T-helper 1 cell (primary cell): ENCODE results near the gene SHISA9.

Source experiments
- DNase-seq, 5 donors: peaks; one replicate each; pipeline ENCODE4 v3.0.0-alpha.2; 2012 to 2020

SHISA9 gene

DNA sequence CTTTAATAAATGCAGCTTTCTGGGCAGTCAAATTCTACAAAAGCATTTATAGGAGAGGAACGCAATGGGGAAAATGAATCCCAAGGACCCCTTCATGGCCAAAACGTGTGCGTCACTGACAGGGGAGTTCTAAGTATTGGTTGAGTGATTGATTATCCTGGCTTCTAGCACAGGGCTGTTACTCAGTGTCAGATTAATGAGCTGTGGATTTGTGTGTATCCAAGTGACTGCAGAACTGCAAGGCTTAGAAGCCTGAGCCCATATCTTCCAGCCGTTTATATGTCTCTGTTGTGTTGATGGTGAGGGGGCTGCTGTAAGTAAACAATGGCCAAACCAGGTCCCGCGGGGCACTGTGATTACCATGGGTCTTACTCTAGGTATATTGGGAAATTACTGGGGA is 129.4 kb downstream of the SHISA9 start:
- DNase-seq, result no peak

DNA sequence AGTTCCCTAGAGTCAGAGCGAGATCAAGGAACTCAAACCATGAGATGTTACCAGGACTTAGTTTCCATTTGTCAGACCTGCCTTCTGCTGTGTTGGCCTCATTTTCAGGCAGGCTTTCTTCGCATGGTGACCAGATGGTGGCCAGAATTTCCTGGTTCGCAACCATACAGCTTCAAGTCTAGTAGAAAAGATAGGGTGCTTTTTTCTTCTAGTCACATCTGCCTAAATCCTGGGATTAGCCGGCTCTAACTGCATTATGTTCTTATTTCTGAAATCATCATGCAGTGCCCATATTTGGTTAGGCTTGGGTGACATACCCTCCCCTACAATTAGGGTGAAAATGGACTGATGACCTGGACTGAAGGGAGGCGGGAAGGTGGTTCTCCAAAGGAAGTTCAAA is 131.5 kb downstream of the SHISA9 start:
- no peak for DNase-seq

DNA sequence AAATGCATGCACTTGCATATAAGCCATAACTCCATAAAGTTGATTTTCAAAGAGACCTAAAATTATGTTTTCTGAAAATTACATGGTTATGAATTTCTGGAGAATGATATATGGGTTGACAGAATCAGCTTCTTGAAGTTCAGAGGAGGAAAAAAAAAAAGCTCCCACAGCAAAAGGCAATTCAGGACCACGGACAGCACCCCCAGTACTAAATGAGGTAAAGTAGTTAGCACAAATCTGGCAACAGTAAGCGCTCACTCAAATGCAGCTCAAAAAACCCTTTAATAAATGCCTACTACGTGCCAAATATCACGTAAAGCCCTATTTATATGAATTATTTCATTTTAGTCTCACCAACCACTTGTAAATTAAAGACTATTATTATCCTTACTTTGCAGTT is 135.2 kb downstream of the SHISA9 start:
- peak in 1 of 5 donors; percentile 3 for DNase-seq

DNA sequence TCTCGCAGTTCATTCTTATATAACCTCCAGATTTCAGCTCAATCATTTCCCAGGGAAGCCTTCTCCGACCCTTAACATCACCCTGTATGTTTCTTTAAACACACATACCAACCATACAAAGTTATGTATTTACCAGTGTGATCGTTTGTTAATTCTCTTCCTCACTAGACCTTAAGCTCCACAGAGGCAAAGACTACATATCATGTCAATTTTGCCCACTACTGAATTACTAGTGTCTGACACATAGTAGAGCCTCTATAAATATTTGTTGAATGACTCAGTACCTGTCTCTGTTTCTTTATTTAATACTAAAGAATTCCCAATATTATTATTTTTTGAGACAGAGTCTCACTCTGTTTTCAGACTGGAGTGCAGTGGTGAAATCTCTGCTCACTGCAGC is 137.2 kb downstream of the SHISA9 start:
- no peak for DNase-seq

DNA sequence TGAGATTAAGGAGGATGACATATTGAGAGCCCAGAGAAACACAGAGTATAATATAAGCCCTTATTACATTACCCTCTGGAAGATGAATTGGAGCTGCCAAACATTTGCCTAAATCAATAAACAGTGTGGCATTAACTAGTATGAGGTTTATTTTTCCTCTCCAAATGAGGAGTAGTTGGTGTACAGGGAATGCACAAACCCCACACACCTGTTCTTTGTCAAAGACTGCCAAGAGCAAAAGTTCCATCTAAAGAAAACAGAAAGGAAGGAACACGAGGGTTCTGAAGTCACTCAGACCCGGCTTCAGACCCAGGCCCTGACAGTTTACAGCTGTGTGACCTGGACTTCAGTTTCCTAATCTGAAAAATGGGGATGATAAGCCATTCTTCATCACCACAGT is 138.1 kb downstream of the SHISA9 start:
- no peak for DNase-seq

DNA sequence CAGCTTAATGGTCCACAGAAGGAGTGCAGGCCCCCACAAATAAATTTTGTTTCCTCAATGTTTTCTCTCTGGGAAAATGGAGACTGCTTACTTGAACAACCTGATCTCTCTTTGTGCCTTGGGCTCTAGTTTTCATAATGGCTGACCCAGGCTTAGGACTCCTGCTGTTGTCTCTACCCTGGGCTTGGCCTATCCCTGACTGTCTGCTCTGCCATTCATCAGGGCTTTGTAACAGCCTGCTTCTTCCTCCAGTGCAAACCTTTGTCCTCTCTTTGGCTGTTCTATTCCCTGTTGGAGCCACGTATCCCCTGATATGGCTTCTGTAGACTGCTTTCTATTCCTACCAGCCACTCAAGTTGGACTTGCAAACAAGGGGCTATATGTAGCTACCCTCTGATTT is 139.8 kb downstream of the SHISA9 start:
- no peak for DNase-seq

DNA sequence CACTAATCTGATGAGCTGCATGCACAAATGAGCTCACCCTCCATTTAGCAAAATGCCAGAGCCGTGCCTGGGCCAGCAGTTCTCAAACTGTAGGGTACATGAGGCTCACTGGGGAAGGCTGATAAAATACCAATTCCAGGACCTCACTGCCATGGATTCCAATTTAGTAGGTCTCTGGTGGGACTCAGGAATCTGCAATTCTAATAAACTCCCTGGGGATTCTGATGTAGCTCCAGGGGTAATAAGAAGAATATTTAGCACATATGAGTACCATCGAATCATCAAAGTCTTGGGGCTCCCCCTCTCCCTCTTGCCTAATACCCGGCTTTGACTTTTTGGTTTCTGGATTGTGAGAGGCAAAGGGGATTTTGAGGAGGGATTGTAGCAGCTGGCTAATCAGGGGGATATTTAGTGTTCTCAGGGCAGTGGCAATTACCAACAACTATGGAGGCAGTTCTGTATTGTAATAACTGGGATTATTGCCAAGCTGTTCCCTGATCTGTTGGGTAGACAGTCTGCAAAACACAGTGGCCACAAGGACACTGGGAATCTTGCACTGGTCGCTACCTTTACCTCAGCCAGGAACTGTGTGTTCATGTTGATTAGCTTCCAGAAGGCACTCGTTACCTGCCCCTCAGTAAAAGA is 140.4 kb downstream of the SHISA9 start:
- no peak for DNase-seq

DNA sequence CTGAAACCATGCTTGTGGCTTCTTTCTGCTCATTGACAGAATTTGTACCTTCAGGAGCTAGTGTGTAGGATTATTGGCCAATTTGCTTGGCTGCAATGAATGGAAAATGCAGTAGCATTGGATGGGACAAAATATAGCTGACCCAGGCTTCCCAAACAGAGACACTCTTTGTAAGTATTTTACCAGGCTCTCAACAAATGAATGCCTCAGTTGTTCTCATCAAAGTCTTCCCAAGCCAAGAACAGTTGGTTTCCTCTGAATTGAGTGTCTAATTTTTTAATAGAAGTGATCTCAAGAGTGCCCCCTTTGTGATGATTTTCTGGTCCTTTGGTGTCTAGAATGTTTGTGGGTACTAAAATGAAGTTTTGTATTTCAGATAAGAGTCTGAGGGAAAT is 140.9 kb downstream of the SHISA9 start:
- no peak for DNase-seq

DNA sequence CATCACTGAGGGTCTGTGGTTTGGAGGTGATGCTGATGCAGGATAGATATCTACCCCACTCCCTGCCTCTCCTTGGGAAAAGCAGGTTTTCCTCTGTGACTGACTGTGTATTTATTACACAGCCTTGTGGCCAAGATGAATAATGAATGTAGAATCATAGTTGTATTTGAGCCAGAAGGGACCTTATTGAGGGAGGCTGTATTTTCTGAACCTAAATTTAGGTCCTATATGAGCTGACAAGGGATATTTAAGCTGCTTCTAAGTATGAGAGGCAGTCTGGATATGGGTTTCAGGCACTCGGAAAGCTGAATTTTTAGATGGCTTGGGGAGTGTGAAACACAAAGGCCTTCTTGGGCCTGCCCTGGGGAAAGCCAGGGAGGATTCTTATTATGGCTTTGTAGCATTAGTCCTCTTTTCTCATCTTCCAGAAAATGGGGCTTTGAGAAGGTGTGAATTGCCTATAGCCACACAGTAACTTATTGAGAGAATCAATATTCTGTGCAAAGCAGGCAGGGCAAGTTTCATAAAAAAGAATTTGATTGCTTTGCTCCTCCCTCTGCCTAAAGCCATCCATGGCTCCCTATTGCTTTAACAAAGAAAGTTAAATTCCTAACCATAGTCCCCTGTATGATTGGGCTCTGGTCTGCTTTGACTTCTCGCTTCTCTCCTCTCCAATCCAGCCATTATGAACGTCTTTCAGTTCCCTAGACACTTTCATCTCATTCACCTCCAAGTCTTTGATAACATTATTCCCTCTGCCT is 144.8 kb downstream of the SHISA9 start:
- DNase-seq, result no peak

DNA sequence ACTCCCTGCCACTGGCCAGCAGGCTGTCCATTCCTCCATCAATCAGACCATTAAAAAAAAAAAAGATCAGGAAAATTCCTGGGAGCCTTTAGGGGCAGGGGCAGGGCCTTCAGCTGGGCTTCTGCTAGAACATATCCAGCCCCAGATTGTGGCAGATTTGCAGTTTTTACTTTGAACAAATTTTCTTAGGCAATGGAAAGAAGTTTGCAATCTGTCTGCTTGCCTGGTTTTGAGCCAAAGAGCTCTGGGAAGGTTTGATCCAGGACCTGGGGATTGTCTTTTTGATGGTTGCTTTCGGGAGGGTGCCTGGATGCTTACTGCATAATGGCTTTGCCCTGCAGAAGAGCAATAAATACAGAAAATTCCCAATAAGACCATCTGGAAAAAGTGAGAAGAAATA is 145.9 kb downstream of the SHISA9 start:
- DNase-seq, result no peak

DNA sequence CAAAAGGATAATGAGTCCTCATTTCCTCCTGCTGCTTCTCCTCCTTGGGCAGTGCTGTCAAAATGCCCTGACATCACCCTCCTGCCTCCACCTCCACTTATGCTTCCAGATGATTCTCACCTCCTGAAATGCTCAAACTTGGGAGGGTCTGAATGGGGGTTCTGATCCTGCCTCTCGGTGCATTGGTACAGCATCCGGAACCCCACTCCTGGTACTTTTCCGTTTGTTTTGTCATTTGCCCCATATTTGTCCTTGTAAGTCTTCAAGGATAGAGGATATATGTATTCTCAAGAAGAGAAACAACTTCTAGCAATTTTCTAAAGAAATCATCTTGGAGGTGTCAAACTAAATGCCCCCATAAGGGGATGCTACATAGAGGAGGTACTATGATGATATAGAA is 148.3 kb downstream of the SHISA9 start:
- no peak for DNase-seq

DNA sequence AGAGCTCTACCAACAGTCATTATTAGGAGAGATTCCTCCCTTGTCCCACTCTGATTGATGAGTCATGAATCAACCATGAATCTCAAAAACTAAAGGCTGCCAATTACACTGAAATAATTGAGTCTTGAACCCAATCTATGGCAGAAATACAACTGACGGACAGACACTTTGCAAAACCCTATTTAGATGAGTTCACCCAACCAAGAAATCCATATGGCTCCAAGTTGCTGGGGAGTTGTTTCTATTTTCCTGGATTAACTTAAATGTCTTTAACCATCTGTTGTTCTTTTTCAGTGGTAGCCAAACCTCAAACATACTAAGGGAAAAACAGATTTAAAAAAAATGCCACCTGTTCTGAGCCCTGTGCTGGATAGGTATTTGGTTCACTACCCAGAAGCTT is 151.0 kb downstream of the SHISA9 start:
- no peak for DNase-seq

DNA sequence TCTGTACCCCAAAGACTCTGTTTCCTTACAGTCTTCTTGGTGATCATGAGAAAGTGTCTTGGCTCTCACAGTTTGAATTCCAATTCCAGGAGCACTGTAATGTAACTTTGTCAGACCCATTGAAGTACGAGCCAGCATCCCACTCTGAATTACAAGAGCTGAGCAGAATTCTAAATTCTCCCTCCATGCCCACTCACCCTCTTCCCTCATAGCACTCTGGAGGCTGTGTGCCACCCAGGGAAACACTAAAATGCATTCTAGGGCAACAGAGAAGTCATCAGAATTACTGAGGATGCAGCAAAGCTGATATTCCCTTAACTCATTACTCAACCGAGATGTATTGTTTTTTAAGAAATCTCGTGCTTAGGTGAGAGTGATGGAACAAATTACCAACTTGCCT is 154.1 kb downstream of the SHISA9 start:
- DNase-seq, result no peak

DNA sequence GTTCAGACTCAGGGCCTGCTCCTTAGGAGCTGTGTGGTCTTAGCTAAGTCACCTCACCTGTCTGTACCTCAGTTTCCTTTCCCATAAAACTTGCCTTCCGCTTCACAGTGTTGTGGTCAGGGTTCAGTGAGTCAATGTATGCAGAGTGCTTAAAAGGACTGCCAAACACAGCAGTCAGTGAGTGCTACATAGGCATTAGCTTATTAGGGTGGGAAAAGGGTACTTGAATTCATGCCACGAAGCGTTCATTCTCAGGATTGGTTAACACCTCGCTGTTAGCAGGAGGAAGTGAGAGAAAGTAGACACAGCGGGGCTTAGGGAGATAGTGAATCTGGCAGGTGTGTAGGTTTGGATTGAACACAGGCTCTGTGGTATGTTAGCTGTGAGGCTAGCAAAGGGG is 155.2 kb downstream of the SHISA9 start:
- DNase-seq, result no peak

DNA sequence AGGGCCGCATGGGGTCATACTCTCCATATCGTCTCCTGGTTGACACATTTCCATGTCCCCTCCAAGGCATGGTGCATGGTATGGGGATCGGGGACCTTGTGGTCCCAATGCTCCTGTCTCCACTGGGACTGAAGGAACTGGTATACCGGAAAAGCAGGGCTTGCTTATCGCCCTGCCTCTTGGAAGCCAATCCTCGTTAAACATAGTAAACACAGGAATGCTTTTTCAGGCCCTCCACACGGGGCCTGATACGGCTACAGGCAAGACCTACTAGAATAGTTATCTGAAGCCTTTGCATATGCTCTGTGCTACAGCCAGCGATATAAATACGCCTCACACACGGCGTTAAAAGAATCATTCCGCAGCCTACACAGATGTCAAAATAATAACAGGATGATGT is 159.5 kb downstream of the SHISA9 start:
- DNase-seq, result no peak

DNA sequence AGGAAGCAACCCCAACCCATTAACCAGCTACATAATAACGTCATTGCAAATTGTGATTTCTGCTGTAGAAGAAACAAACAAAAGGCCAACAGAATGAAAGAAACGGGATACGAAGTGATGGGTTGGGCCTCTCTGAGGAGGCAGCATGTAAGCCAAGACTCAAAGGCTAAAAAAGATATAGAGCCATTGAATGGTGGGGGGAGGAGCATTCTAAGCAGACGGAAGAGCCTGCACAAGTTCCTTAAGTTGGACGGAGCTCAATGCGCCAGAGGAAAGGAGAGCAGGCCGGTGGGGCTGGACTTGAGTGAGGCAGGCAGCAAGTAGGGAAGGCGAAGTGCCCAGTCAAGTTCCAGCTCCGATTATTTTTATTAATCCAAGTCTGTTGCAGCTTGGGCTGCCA is 160.3 kb downstream of the SHISA9 start:
- no peak for DNase-seq

DNA sequence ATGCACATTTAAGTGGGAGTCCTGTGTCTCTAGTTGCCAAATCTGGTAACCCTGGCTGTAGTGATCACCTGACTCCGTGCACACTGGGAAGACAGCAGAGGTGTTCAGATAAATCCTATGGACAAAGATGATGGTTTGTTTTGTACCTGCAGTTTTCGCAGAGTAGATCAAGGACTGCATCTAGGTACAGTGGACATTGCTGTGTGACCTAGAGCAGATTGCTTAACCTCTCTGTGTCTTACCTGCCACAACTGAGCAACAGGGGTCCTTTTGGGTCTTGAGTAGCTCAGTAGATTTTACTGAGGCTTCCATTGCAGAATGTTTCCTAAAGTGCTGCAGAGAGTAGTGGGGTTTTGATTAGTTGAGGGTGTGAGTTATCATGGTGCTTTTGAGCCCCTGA is 160.8 kb downstream of the SHISA9 start:
- DNase-seq, result no peak

DNA sequence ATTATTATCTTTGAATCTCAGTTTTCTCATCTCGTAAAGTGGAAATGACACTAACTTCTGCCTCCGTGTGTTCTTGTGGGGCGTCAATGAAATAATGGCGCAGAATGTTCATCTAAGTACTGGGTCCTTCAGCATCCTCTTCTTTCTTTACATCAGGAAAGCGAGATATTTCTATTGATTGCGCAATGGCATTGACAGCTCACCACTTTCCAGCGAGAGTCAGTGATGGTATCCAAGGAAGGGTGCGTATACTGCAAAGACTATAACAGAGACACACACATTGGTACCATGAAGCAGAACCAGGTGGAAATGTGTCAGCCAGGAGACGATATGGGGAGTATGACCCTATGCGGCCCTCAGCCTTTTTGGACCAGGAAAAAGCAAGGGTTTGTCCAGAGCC is 162.1 kb downstream of the SHISA9 start:
- no peak for DNase-seq

DNA sequence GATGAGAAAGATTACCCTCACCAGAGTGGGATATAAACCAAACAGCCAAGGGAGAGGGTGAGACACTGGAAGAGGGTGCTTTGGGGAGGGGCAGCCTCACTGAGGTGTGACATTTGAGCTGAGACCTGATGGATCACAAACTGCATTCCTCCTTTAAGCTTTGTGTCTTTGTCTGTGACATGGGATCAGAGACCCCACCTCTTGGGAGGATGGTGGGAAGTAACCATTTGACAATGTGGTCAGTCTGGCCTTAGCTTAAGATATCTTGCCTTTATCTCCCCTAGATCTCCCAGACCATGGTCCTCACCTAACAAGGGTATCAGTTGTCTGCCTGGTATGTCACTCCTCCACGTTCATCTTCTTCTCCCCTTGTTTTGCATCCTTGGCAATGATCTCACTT is 163.4 kb downstream of the SHISA9 start:
- no peak for DNase-seq

DNA sequence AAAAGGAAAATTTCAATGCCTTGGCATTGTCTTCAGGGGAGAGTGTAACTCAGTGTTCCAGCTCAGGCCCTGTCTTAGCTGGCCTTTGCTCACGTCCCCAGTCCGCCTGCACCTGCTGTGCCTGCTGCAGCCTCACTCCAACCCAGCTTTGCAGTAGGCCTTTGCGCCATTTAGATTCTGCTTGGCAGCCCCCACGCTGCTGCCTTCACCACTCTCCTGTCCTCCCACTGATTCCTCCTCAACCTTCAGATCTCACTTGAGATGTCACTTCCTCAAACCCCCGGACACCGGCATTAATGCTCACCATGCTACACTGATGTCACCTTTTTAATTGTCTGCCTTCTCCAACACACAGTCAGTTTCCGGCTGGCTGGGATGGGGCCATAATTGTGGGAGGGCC is 166.2 kb downstream of the SHISA9 start:
- DNase-seq, result no peak

DNA sequence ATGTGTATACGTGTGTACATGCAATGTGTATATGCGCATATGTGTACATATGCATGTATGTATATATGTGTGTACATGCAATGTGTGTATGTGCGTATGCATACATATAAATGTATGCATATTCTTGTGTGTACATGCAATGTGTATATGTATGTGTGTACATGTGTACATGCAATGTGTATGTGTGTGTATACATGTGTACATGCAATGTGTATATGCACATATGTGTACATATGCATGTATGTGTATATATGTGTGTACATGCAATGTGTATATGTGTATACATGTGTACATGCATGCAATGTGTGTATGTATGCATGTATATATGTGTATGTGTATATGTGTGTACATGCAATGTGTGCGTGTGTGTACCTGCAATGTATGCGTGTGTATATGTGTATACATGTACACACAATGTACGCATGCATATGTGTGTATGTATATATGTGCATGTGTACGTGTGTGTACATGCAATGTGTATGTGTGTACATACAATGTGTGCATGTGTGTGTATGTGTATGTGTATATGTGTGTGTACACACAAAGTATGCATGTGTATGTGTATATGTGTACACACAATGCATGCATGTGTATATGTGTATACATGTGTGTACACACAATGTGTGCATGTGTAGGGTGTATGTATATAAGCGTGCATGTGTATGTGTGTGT is 167.7 kb downstream of the SHISA9 start:
- DNase-seq, result no peak

DNA sequence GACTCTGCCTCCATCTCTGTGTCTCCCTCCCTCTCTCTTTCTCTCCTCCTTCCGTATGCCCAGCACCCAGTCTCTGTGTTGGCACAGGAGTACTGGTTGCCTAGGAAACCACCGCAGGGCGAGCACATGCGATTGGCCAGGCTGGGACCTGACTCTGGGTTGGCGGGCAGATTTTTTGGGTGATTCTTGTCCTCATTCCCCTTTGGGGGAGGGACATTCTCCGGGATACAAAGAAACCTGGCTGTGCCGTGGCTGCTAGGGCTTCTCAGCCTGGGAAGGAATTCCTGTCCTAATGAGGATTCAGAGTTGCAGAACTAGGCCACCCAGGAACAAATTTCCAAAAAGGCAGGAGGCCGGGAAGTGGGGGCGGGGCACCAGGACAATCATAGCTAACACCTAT is 168.9 kb downstream of the SHISA9 start:
- no peak for DNase-seq

DNA sequence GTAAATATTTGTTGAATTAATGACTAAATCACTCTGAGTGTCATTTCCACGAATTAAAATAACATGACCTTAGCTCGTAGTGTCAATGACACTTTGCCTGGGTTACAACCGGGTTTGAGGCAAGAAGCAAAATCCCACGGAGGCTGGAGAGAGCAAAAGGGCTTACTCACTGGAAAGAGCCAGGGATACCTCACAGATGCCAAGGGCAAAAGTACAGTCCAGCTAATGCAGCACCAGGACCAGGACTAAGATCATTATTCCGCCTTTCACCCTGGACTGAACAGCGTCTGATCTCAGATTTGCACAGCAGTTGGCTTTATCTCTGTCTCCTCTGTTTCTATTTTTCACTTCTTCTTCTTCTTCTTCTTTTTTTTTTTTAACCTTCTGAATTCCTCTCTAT is 175.5 kb downstream of the SHISA9 start:
- no peak for DNase-seq

DNA sequence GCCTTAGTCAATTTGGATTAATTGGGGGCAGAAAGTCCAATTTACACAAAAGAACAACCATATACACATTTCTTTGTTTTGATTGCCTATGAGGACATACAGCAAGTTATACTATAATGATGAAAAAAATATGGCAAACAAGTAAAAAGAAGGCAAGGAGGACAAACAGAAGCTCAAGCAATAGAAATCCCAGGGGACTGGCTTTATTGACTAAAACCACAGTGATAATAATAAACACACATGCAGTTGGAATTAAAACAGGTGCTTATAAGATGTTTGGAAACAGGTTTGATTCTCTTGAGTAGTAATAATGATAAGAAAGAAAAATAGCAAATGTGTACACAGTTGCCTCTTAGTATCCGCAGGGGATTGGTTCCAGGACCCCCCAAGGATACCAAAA is 176.4 kb downstream of the SHISA9 start:
- no peak for DNase-seq
